Prostate gland (tissue), 2 donors: Measurements from ENCODE around the gene PAQR7. TPM values are rescaled to one million over a fixed set of nuclear protein-coding genes. Genes with fewer than 3 reads are reported as not detected.

Source experiments
- DNase-seq: peaks from one replicate; pipeline ENCODE4 v3.0.0-alpha.2; 2019; ENCODE audit warnings: low spot score
- H3K27ac ChIP-seq, 2 donors: fragments of 200-600 bp; sonication (generic); 2 replicates each; pipeline ENCODE4 v1.5.1; 2017 to 2019
- H3K27me3 ChIP-seq: fragments of 200-600 bp; sonication (generic); replicated peaks from 2 replicates; pipeline ENCODE4 v1.5.1; 2019; ENCODE audit not compliant: insufficient read depth
- H3K36me3 ChIP-seq, 2 donors: fragments of 200-600 bp; sonication (generic); 1 replicate in 1 of 2; 2 replicates in 1 of 2; pipeline versions ENCODE4 v1.5.1 to v1.8.1; 2017 to 2019
- H3K4me1 ChIP-seq: fragments of 200-600 bp; sonication (generic); replicated peaks from 2 replicates; pipeline ENCODE4 v1.5.1; 2019
- H3K4me3 ChIP-seq, 2 donors: fragments of 200-600 bp; sonication (generic); 2 replicates each; pipeline ENCODE4 v1.5.1; 2017 to 2019
- H3K9me3 ChIP-seq: fragments of 200-600 bp; sonication (generic); 2 replicates; pipeline ENCODE4 v1.5.1; 2017
- CTCF ChIP-seq, 4 experiments: fragments of 200-600 bp in 2 of 4; fragments of 450-650 bp in 2 of 4; sonication (generic) in 2 of 4; IDR thresholded peaks; 1 replicate in 3 of 4; 2 replicates in 1 of 4; pipeline ENCODE4 v1.5.1; 2016 to 2019; ENCODE audit warnings: antibody characterized with exemption in 4 of 4, mild to moderate bottlenecking in 2 of 4, moderate library complexity in 2 of 4
- POLR2A ChIP-seq: fragments of 450-650 bp; IDR thresholded peaks from one replicate; pipeline ENCODE4 v1.6.1; 2016; ENCODE audit warnings: antibody characterized with exemption, mild to moderate bottlenecking
- POLR2AphosphoS5 ChIP-seq: sonication (generic); formaldehyde crosslinking; IDR thresholded peaks from one replicate; pipeline ENCODE4 v1.6.1; 2017; ENCODE audit warnings: antibody characterized with exemption
- WGBS: methylation state at CpG from one replicate; pipeline ENCODE4 v1.1.5; 2018; 5-methylcytosine and 5-hydroxymethylcytosine counted together
- intact Hi-C: fragments of 100-400 bp; cut with DNase I; formaldehyde crosslinking; loops from one replicate; pipeline ENCODE4 v1.14.2; 2022
- total RNA-seq, 2 donors: library from RNA; depleted of rRNA; stranded (reverse); fragments of >200 nt; gene quantifications; one replicate each; pipeline ENCODE4 v1.1.0, GENCODE V29; 2016

Gene PAQR7
- total RNA-seq, 2 donors from 2014 or later: 7.8 to 74.0 TPM

DNA sequence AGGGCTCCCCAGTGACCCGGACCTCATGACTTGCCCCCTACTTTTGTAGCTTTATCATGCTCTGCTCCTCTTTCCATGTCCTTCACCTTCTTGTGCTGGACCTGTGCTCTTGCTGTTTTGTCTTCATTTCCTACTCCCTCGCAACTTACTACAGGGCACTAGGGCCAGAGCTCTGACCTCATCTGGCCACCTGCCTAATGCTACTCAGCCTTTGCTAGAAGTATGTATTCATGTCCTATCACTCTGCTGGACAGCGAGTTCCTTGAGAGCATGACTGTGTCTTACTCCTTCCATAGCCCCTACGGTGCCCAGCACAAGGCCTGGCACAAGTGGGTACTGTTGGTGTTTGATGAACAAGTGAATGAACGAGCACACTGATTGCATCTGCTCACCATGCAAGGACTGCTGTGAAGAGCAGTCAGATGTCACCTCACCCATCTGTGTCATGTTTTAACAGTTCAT lies 53.8 kb downstream of the PAQR7 start:
- no peak for DNase-seq
- Histone ChIP-seq H3K4me1 (peaks cover 11% of the 10 kb centered on the region), H3K36me3 (peaks cover 0 to 3% of the 10 kb centered on the region in 2 donors), H3K4me3 (peak overlapping the region in 1 of 2 donors; percentile 86), H3K9me3 (no peaks in the 10 kb centered on the region), H3K27me3 (no peaks in the 10 kb centered on the region), H3K27ac (no peak overlapping the region)
- TF ChIP-seq POLR2AphosphoS5 (no peak), POLR2A (no peak), CTCF (IDR thresholded peaks at IDR 0.05) (no peak)
- 54% methylated on average over 5 of the region's 5 CpGs for WGBS
- intact Hi-C loops: no loop called here

- peak overlapping the region; percentile 78 to 86 for H3K4me3 ChIP-seq
- no peaks in the 10 kb centered on the region for H3K9me3 ChIP-seq
- WGBS: 23% methylated on average over 10 of the region's 10 CpGs
- H3K27me3 ChIP-seq: no peaks in the 10 kb centered on the region
- H3K36me3 ChIP-seq: no peaks in the 10 kb centered on the region
- peak overlapping the region; percentile 77 to 87 for H3K27ac ChIP-seq
- TF ChIP-seq POLR2AphosphoS5: no peak
- no peak for TF ChIP-seq CTCF (IDR thresholded peaks at IDR 0.05)
- intact Hi-C loops: no loop called here
- peaks cover 11% of the 10 kb centered on the region for H3K4me1 ChIP-seq
- DNase-seq: no peak
Observed at GRCh38 chr1:25821112-25821476, 54.4 kb downstream of the PAQR7 start.

DNA sequence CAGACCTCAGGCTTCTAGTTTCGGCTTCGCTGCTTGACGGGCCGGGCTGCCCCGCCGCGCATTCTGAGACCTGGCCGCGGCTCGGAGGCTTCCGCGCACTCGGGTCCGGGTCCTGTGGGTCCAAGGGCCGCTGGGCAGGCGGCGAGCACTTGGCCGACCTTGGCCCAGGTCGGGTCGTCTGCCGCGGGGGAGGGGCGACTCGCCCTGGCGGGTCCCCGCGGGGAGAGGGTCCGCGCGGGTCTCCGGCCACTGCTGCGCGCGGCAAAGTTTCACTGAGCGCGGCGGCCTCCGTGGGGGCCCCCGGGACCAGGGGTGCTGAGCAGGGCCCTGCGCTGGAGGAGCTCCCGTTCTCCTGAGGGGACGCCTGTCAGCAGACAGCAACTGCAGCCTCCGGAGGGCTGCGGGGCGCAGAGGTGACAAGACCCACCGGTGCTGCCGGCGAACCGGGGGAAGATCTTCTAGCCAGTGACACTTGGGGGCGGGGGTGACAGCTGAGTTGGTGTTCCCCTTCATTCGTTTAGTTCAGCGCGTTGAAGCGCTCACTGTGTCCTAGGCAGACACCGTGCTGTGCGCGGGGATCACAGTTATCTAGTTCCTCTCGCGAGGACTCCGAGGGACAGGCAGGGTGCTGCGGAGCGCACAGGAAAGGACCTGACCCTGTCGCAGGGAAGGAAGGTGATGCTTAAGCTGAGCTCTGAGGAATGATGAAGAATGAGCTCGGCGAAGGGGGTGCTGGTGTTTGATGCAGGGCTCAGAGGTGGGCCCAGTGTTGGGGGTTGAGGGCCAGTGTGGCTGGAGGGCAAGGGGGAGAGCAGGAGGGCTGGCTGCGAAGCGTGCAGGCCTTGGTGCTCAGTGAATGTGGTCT lies 55.0 kb downstream of the PAQR7 start:
- intact Hi-C loops: no loop called here
- no peaks in the 10 kb centered on the region for H3K9me3 ChIP-seq
- no peak for DNase-seq
- H3K4me1 ChIP-seq: peaks cover 11% of the 10 kb centered on the region
- no peaks in the 10 kb centered on the region for H3K36me3 ChIP-seq
- H3K4me3 ChIP-seq: peak overlapping the region; percentile 78 to 86
- under 1% methylated on average over 35 of the region's 67 CpGs for WGBS
- peak overlapping the region; percentile 77 to 87 for H3K27ac ChIP-seq
- TF ChIP-seq CTCF (IDR thresholded peaks at IDR 0.05) (no peak), POLR2AphosphoS5 (no peak), POLR2A (no peak)
- no peaks in the 10 kb centered on the region for H3K27me3 ChIP-seq

DNA sequence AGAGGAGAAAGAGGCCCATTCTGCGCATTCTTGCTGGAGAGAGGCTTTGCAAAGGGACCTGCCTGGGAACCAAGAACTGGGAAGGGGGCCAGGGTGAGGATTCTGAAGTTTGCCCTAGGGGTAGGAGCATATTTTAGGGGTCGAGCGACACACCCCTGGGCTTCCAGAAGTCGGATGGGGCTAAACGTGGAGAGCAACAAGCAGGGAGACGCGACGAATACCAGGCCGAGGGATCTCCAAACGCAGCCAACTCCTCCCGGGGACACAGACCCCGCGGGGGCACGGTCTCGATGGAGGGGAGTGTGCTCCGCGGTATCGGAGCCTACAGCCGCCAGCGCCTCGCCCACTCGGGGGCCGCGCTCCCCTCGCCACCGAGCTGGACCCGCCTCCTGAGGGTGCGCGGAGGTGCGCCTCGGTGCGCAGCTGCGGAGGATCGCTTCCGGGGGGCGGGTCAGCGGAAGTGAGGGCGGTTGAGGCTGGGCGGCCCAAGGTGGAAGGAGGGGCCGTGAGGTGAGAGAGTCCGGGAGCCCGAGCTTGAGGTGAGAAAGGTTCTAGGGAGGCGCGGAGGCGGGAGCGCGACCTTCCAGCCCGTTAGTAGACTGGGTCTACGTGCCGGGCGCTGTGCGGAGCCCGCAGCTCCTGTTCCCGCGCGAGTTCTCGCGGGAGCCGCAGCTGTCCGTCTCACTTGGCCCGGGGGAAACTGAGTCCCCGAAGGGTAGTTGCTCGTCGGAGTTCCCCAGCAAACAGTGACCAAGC lies 55.8 kb downstream of the PAQR7 start, which contains the start of gene MTFR1L:
Gene MTFR1L, plus strand, starts transcription at position 464 of the 756 bp plus-strand sequence. CDS start 3,151 bp downstream, outside the sequence.
- peak within 1 kb of the TSS; percentile 78 to 86 for H3K4me3 ChIP-seq
- H3K27me3 ChIP-seq: no peaks in the 10 kb centered on the region
- TF ChIP-seq POLR2AphosphoS5 (peak; percentile 98), CTCF (IDR thresholded peaks at IDR 0.05) (peak in 1 of 4 experiments; percentile 29), POLR2A (peak; percentile 92)
- no peaks in the 10 kb centered on the region for H3K36me3 ChIP-seq
- intact Hi-C loops: no loop called here
- peaks cover 11% of the 10 kb centered on the region for H3K4me1 ChIP-seq
- WGBS: 1% methylated on average over 62 of the region's 64 CpGs
- peak within 1 kb of the TSS; percentile 77 to 87 for H3K27ac ChIP-seq
- DNase-seq: peak; percentile 86
- H3K9me3 ChIP-seq: no peaks in the 10 kb centered on the region
